Measurements from ENCODE around the gene PAK6. TPM values are rescaled to one million over a fixed set of nuclear protein-coding genes. Genes with fewer than 3 reads are reported as not detected.

PAK6 gene
- total RNA-seq, 2 donors from 2014 or later = 7.7 to 9.1 TPM

GRCh38 chr15:40240619-40241221, 1.9 kb downstream of the PAK6 start:
- peak; percentile 44 for DNase-seq
- no peak for TF ChIP-seq CTCF (conservative IDR thresholded peaks at IDR 0.05)
- no peaks in the 10 kb centered on the region for H3K9me3 Mint-ChIP-seq
- H3K4me1 Mint-ChIP-seq = peaks cover 8% of the 10 kb centered on the region
- no peak overlapping the region for H3K27ac Mint-ChIP-seq
- H3K36me3 Mint-ChIP-seq (ENCODE audit: low read depth) = no peaks in the 10 kb centered on the region
- Histone ChIP-seq H3K4me1 (ENCODE audit: control insufficient read depth, insufficient read depth, low read length) (no peaks in the 10 kb centered on the region), H3K36me3 (ENCODE audit: control insufficient read depth, insufficient read depth, low read length) (no peaks in the 10 kb centered on the region), H3K4me3 (ENCODE audit: low read length) (no peak overlapping the region), H3K9ac (ENCODE audit: extremely low read depth, low read length, poor library complexity, severe bottlenecking) (no peak overlapping the region), H3K9me3 (ENCODE audit: control insufficient read depth, low read length) (no peaks in the 10 kb centered on the region), H3K27me3 (ENCODE audit: control insufficient read depth, insufficient read depth, low read length, poor library complexity, severe bottlenecking) (peaks cover 16% of the 10 kb centered on the region), H3K27ac (ENCODE audit: low read depth, low read length) (no peak overlapping the region)
- no peak overlapping the region for H3K4me3 Mint-ChIP-seq
- WGBS, 2 experiments (ENCODE audit: insufficient coverage in 1 of 2, insufficient read length in 1 of 2) = 78 to 97% methylated on average over 4 to 10 of the region's 10 CpGs
- peaks cover 29% of the 10 kb centered on the region for H3K27me3 Mint-ChIP-seq (ENCODE audit: insufficient read depth)

DNA sequence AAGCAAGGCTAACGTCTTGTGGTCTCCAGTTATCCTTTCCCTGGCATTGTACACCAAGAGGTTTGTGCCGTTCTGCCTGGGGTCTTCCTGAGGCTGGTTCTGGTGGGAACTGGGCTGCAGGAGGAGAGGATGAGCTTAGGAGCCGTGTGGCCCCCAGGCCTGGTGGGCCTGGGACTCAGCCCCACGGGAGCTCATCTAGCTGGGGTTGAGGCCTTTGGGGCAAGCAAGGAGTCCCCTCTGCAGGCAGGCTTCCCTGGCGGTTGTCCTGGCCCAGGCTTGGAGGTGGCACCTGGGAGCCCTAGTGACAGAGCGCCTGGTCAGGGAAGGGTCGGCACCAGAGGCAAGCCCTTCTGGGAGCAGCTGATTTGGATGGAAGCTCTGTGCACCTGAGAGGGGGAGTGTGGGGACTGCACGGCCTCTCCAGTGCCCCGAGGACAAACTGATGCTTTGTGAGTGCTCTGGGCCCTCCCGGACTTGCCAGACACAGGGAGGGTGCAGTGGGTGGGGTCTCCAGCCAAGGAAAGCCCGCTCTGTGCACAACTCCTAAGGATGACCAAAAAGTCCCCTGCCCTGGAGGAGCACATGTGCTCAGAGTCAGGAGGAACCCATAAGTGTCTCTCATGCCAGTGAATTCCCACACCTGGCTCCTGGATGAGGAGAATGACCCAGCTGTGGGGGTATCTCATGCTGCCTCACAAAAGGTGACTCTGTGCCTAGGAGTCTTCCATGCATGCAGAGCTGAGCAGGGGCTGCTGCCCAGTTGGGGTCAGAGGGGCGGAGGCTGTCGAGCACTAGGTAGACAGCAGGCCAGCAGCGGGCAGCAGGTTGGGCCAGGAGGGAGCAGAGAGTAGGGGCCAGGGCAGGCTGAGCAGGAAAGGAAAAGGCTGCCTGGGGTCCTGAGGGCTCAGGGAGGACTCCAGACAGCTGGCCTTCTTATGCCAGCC, 2.7 kb downstream of the PAK6 start:
- Histone ChIP-seq H3K27ac (ENCODE audit: low read depth, low read length) (no peak overlapping the region), H3K4me1 (ENCODE audit: control insufficient read depth, insufficient read depth, low read length) (no peaks in the 10 kb centered on the region), H3K36me3 (ENCODE audit: control insufficient read depth, insufficient read depth, low read length) (no peaks in the 10 kb centered on the region), H3K4me3 (ENCODE audit: low read length) (no peak overlapping the region), H3K9ac (ENCODE audit: extremely low read depth, low read length, poor library complexity, severe bottlenecking) (no peak overlapping the region), H3K9me3 (ENCODE audit: control insufficient read depth, low read length) (no peaks in the 10 kb centered on the region), H3K27me3 (ENCODE audit: control insufficient read depth, insufficient read depth, low read length, poor library complexity, severe bottlenecking) (peaks cover 16% of the 10 kb centered on the region)
- no peak overlapping the region for H3K4me3 Mint-ChIP-seq
- no peak for TF ChIP-seq CTCF (conservative IDR thresholded peaks at IDR 0.05)
- H3K36me3 Mint-ChIP-seq (ENCODE audit: low read depth) = no peaks in the 10 kb centered on the region
- H3K9me3 Mint-ChIP-seq = no peaks in the 10 kb centered on the region
- DNase-seq = peak; percentile 42
- peaks cover 8% of the 10 kb centered on the region for H3K4me1 Mint-ChIP-seq
- WGBS, 2 experiments (ENCODE audit: insufficient coverage in 1 of 2, insufficient read length in 1 of 2) = 90 to 92% methylated on average over 9 to 14 of the region's 14 CpGs
- no peak overlapping the region for H3K27ac Mint-ChIP-seq
- H3K27me3 Mint-ChIP-seq (ENCODE audit: insufficient read depth) = peaks cover 29% of the 10 kb centered on the region

- WGBS, 2 experiments (ENCODE audit: insufficient coverage in 1 of 2, insufficient read length in 1 of 2) = 94 to 95% methylated on average over 9 to 10 of the region's 10 CpGs
- Mint-ChIP-seq H3K4me3 (no peak overlapping the region), H3K27me3 (ENCODE audit: insufficient read depth) (peaks cover 30% of the 10 kb centered on the region), H3K4me1 (peaks cover 8% of the 10 kb centered on the region), H3K36me3 (ENCODE audit: low read depth) (no peaks in the 10 kb centered on the region), H3K27ac (no peak overlapping the region), H3K9me3 (no peaks in the 10 kb centered on the region)
- Histone ChIP-seq H3K36me3 (ENCODE audit: control insufficient read depth, insufficient read depth, low read length) (no peaks in the 10 kb centered on the region), H3K27me3 (ENCODE audit: control insufficient read depth, insufficient read depth, low read length, poor library complexity, severe bottlenecking) (peaks cover 16% of the 10 kb centered on the region), H3K27ac (ENCODE audit: low read depth, low read length) (no peak overlapping the region), H3K9me3 (ENCODE audit: control insufficient read depth, low read length) (no peaks in the 10 kb centered on the region), H3K9ac (ENCODE audit: extremely low read depth, low read length, poor library complexity, severe bottlenecking) (no peak overlapping the region), H3K4me3 (ENCODE audit: low read length) (no peak overlapping the region), H3K4me1 (ENCODE audit: control insufficient read depth, insufficient read depth, low read length) (no peaks in the 10 kb centered on the region)
- DNase-seq = peak; percentile 30
- no peak for TF ChIP-seq CTCF (conservative IDR thresholded peaks at IDR 0.05)
Observed at GRCh38 chr15:40242213-40242599, 3.3 kb downstream of the PAK6 start.
